Stomach smooth muscle (tissue), 2 donors: Measurements from ENCODE around the gene SPTBN1.

ENCODE experiments used
- H3K27ac ChIP-seq: one replicate; pipeline ENCODE4 v1.7.0; 2013; ENCODE audit warnings: mild to moderate bottlenecking, low read length, inconsistent platforms
- H3K27me3 ChIP-seq, 2 donors: one replicate each; pipeline ENCODE4 v1.7.0; 2013; ENCODE audit warnings: low read length in 2 of 2; ENCODE audit not compliant: insufficient read depth in 2 of 2, control insufficient read depth in 1 of 2
- H3K36me3 ChIP-seq, 2 donors: one replicate each; pipeline ENCODE4 v1.7.0; 2013; ENCODE audit warnings: low read length in 2 of 2; ENCODE audit not compliant: control insufficient read depth in 2 of 2, insufficient read depth in 2 of 2
- H3K4me1 ChIP-seq: one replicate; pipeline ENCODE4 v1.7.0; 2013; ENCODE audit warnings: low read length; ENCODE audit not compliant: control insufficient read depth, insufficient read depth
- H3K4me3 ChIP-seq, 2 donors: one replicate each; pipeline ENCODE4 v1.7.0; 2013; ENCODE audit warnings: low read length in 2 of 2
- H3K9ac ChIP-seq, 2 donors: one replicate each; pipeline ENCODE4 v1.7.0; 2013; ENCODE audit warnings: low read length in 2 of 2, mild to moderate bottlenecking in 1 of 2
- H3K9me3 ChIP-seq, 2 donors: one replicate each; pipeline ENCODE4 v1.7.0; 2013; ENCODE audit warnings: low read length in 2 of 2; ENCODE audit not compliant: control insufficient read depth in 2 of 2
- donor health status: healthy.
- donor health status: Pancreatic carcinoma.

Gene SPTBN1

GRCh38 chr2:54470266-54470938 lies 14.3 kb downstream of the SPTBN1 start:
- H3K4me1 ChIP-seq = peaks cover 42% of the 10 kb centered on the region
- no peaks in the 10 kb centered on the region for H3K9me3 ChIP-seq
- H3K4me3 ChIP-seq = no peak overlapping the region
- H3K36me3 ChIP-seq = peaks cover 0 to 4% of the 10 kb centered on the region in 2 donors
- H3K27ac ChIP-seq = no peak overlapping the region
- no peaks in the 10 kb centered on the region for H3K27me3 ChIP-seq
- no peak overlapping the region for H3K9ac ChIP-seq

- H3K4me3 ChIP-seq = peak overlapping the region; percentile 18 to 30
- no peak overlapping the region for H3K27ac ChIP-seq
- H3K9ac ChIP-seq = peak overlapping the region in 1 of 2 donors; percentile 21
- peaks cover 0 to 4% of the 10 kb centered on the region in 2 donors for H3K36me3 ChIP-seq
- no peaks in the 10 kb centered on the region for H3K9me3 ChIP-seq
- no peaks in the 10 kb centered on the region for H3K27me3 ChIP-seq
- peaks cover 40% of the 10 kb centered on the region for H3K4me1 ChIP-seq
Observed at GRCh38 chr2:54471221-54471711, 15.1 kb downstream of the SPTBN1 start.

- peaks cover 0 to 4% of the 10 kb centered on the region in 2 donors for H3K36me3 ChIP-seq
- no peak overlapping the region for H3K9ac ChIP-seq
- no peak overlapping the region for H3K4me3 ChIP-seq
- H3K27ac ChIP-seq = no peak overlapping the region
- no peaks in the 10 kb centered on the region for H3K27me3 ChIP-seq
- H3K4me1 ChIP-seq = peaks cover 43% of the 10 kb centered on the region
- no peaks in the 10 kb centered on the region for H3K9me3 ChIP-seq
Observed at GRCh38 chr2:54473851-54474250, 17.7 kb downstream of the SPTBN1 start.

GRCh38 chr2:54475285-54475684 lies 19.2 kb downstream of the SPTBN1 start:
- Histone ChIP-seq H3K4me3 (no peak overlapping the region), H3K36me3 (peaks cover 0 to 4% of the 10 kb centered on the region in 2 donors), H3K4me1 (peaks cover 37% of the 10 kb centered on the region), H3K9ac (no peak overlapping the region), H3K27me3 (no peaks in the 10 kb centered on the region), H3K9me3 (no peaks in the 10 kb centered on the region), H3K27ac (no peak overlapping the region)

GRCh38 chr2:54475919-54476318 lies 19.8 kb downstream of the SPTBN1 start:
- Histone ChIP-seq H3K4me3 (no peak overlapping the region), H3K4me1 (peaks cover 35% of the 10 kb centered on the region), H3K27ac (no peak overlapping the region), H3K27me3 (no peaks in the 10 kb centered on the region), H3K36me3 (peaks cover 0 to 4% of the 10 kb centered on the region in 2 donors), H3K9me3 (no peaks in the 10 kb centered on the region), H3K9ac (no peak overlapping the region)

GRCh38 chr2:54476852-54477251 lies 20.7 kb downstream of the SPTBN1 start:
- no peak overlapping the region for H3K9ac ChIP-seq
- no peak overlapping the region for H3K27ac ChIP-seq
- H3K9me3 ChIP-seq = no peaks in the 10 kb centered on the region
- H3K4me3 ChIP-seq = no peak overlapping the region
- peaks cover 0 to 4% of the 10 kb centered on the region in 2 donors for H3K36me3 ChIP-seq
- H3K27me3 ChIP-seq = no peaks in the 10 kb centered on the region
- peaks cover 34% of the 10 kb centered on the region for H3K4me1 ChIP-seq

- H3K27ac ChIP-seq = no peak overlapping the region
- no peaks in the 10 kb centered on the region for H3K9me3 ChIP-seq
- H3K9ac ChIP-seq = no peak overlapping the region
- H3K4me3 ChIP-seq = no peak overlapping the region
- no peaks in the 10 kb centered on the region for H3K27me3 ChIP-seq
- H3K4me1 ChIP-seq = peaks cover 38% of the 10 kb centered on the region
- peaks cover 0 to 4% of the 10 kb centered on the region in 2 donors for H3K36me3 ChIP-seq
Observed at GRCh38 chr2:54477896-54478295, 21.8 kb downstream of the SPTBN1 start.

- H3K36me3 ChIP-seq = peaks cover 0 to 3% of the 10 kb centered on the region in 2 donors
- no peak overlapping the region for H3K27ac ChIP-seq
- no peak overlapping the region for H3K4me3 ChIP-seq
- no peaks in the 10 kb centered on the region for H3K9me3 ChIP-seq
- no peaks in the 10 kb centered on the region for H3K27me3 ChIP-seq
- H3K9ac ChIP-seq = no peak overlapping the region
- peaks cover 46% of the 10 kb centered on the region for H3K4me1 ChIP-seq
Observed at GRCh38 chr2:54478899-54479298, 22.8 kb downstream of the SPTBN1 start.

- Histone ChIP-seq H3K9me3 (no peaks in the 10 kb centered on the region), H3K4me1 (peaks cover 50% of the 10 kb centered on the region), H3K9ac (no peak overlapping the region), H3K27me3 (no peaks in the 10 kb centered on the region), H3K36me3 (peaks cover 0 to 2% of the 10 kb centered on the region in 2 donors), H3K27ac (no peak overlapping the region), H3K4me3 (no peak overlapping the region)
Observed at GRCh38 chr2:54479424-54479823, 23.3 kb downstream of the SPTBN1 start.

GRCh38 chr2:54480025-54480424 lies 23.9 kb downstream of the SPTBN1 start:
- Histone ChIP-seq H3K9me3 (no peaks in the 10 kb centered on the region), H3K4me1 (peaks cover 53% of the 10 kb centered on the region), H3K27me3 (no peaks in the 10 kb centered on the region), H3K36me3 (peaks cover 0 to 2% of the 10 kb centered on the region in 2 donors), H3K27ac (no peak overlapping the region), H3K9ac (no peak overlapping the region), H3K4me3 (no peak overlapping the region)

- H3K9me3 ChIP-seq = no peaks in the 10 kb centered on the region
Observed at GRCh38 chr2:54481686-54482085, 25.6 kb downstream of the SPTBN1 start.

More at GRCh38 chr2:54481686-54482085, 25.6 kb downstream of the SPTBN1 start:
- Histone ChIP-seq H3K4me3 (no peak overlapping the region), H3K4me1 (peaks cover 47% of the 10 kb centered on the region), H3K9ac (no peak overlapping the region), H3K36me3 (no peaks in the 10 kb centered on the region), H3K27me3 (no peaks in the 10 kb centered on the region), H3K27ac (no peak overlapping the region)
